NCI-H1436 (cell line): ENCODE measurements around the gene CTNNBL1.

ENCODE experiments used
- DNase-seq: peaks from one replicate; lab custom pipeline; 2025; lab: John Stamatoyannopoulos, UW

The CTNNBL1 gene

DNA sequence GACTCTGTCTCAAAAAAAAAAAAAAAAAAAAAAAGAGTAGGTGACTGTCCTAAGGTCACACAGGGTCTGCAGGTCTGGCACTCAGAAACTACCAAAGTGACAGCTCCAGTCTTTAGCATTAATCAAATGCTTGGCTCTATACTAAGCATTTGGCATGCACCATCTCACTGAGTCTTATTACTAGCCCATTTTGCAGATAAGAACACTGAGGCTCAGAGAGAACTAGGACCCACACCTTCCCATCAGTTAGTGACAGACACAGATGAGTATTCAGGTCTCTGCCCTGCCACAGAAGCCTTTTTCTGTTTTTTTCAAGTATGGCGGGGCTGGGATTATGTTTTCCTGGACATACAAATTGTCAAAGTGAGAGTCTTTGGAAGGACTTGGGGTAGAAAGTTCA, 186.0 kb downstream of the CTNNBL1 start:
- DNase-seq, result no peak

GRCh38 chr20:37880726-37881591, 187.1 kb downstream of the CTNNBL1 start:
- DNase-seq, result peak; percentile 16

- no peak for DNase-seq
Observed at GRCh38 chr20:37881601-37882343, 187.9 kb downstream of the CTNNBL1 start.

DNA sequence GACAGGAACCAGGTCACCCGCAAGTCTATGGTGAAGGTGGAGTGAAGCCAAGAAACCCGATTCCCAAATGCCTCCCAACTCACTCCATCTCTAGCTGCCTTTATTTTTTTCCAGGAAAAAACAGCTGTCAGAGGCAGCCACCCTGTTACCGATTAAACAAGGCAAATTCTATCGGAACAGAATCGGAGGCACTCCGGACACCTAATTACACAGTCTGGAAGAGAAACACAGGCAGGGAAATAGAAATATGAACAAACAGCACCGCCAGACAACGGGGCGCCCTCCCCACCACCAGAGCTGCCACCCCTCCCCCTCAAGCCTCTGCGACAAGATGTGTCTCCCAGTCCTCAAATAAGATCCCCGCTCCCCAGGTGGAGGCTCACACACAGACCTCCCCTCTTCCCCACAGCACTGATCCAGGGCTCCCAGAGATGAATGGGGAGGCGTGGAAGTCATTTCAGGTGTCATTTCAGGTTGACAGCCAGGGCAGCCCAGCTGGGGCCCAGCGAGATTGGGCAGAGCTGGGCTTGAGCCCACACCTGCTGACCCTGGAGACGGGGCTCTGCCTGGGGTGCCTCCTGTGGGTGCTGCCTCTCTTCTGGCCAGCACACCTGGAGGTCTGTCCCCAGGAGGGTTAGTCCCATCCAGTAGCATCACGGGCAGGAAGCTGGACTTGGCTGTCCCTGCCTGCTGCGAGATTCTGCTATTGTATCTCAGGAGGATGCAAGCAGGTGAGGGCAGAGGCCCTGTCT, 189.3 kb downstream of the CTNNBL1 start:
- DNase-seq, result no peak

DNA sequence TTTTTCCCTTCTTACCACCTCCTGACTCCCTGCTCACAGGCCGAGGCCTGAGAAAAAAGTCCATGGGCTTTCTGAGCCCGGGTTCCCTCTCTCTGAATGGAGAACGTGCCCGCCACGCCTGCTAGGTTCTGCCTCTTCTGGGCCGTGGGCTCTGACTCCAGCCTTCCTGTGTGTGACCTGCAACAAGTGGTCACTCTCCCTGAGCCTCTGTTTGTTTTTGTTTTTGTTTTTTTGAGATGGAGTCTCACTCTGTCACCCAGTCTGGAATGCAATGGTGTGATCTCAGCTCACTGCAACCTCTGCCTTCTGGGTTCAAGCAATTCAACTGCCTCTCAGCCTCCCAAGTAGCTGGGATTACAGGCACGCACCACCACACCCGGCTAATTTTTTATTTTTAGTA, 191.2 kb downstream of the CTNNBL1 start:
- DNase-seq, result no peak

GRCh38 chr20:37885593-37886503, 192.0 kb downstream of the CTNNBL1 start:
- no peak for DNase-seq

- no peak for DNase-seq
Observed at GRCh38 chr20:37886851-37887297, 193.0 kb downstream of the CTNNBL1 start.

- no peak for DNase-seq
Observed at GRCh38 chr20:37888641-37889040, 194.8 kb downstream of the CTNNBL1 start.

GRCh38 chr20:37890108-37890507, 196.3 kb downstream of the CTNNBL1 start:
- no peak for DNase-seq

DNA sequence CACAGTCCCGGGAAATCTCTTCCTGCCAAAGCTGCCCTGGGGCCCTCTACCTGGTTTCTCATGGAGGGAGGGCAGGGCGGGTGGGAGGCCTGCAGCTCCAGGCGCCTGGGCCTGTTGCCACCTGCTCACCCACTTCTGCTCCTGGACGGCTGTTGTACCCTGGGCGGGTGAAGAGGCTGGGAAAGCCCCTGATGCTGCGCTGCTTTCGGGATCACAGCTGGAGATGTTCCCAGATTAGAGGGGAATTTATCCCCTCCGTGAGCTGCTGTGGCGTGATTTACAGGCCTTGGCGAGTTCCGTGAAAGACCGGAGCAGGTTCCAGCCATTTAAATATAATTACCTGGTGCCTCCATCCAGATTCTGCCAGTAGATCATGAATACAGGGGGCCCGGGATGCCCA, 196.8 kb downstream of the CTNNBL1 start:
- no peak for DNase-seq

DNA sequence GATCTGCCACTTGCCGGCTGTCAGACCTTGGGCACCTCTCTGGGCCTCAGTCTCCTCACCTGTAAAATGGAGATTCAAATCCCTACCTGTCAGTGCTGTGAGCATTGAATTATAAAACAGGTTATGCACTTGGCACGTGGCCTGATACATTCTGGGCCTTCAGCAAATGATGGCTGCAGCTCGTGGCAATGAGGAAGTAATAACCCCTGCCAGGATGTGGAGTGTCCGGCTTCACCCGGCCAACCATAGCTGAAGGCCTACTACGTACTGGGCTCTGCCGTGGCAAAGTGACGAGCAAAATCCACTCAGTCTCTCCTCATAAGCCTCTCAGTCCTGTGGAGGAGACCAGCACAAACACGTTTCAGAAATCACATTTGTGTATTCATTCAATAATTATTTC, 198.2 kb downstream of the CTNNBL1 start:
- no peak for DNase-seq

DNA sequence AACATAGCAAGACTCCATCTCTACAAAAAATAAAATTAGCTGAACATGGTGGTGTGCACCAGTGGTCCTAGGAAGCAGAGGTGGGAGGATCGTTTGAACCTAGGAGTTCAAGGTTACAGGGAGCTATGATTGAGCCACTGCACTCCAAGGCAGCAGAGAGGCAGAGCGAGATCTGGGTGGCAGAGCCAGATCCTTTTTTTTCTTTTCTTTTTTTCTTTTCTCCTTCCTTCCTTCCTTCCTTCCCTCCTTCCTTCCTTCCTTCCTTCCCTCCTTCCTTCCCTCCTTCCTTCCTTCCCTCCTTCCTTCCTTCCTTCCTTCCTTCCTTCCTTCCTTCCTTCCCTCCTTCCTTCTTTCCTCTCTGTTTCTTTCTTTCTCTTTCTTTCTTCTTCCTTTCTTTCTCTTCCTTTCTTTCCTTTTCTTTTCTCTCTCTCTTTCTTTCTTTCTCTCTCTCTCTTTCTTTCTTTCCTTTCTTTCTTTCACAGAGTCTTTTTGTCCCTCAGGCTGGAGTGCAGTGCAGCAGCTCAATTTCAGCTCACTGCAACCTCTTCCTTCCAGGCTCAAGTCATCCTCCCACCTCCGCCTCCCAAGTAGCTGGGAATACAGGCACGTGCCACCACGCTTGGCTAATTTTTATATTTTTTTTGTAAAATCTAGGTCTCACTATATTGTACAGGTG, 199.9 kb downstream of the CTNNBL1 start:
- DNase-seq, result no peak

- no peak for DNase-seq
Observed at GRCh38 chr20:37894454-37894853, 200.6 kb downstream of the CTNNBL1 start.

- no peak for DNase-seq
Observed at GRCh38 chr20:37895166-37895565, 201.3 kb downstream of the CTNNBL1 start.

- DNase-seq, result no peak
Observed at GRCh38 chr20:37896932-37897548, 203.2 kb downstream of the CTNNBL1 start.

GRCh38 chr20:37898233-37899104, 204.6 kb downstream of the CTNNBL1 start:
- no peak for DNase-seq

- no peak for DNase-seq
Observed at GRCh38 chr20:37899105-37900045, 205.5 kb downstream of the CTNNBL1 start.

DNA sequence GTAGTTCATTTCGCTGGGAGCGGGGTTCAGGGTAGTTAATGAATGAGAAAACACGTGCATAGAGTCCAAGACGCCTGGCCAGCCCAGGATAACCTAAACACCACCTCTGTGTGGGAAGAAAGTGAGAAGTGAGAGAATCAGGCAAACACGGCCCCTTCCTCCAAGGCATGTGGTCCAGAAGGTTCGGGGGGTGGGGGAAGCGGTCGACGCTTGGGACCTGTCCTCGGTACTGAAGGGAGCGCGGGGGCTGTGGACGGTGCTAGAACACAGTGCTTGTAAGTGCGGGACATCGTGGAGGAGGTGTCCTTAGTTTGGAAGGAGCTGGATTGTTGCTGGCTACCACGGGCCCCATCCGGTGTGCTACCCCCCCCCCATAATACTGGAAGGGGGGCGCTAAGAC, 207.4 kb downstream of the CTNNBL1 start:
- DNase-seq, result no peak
